ENCODE results near the gene CSRP1.

DNA sequence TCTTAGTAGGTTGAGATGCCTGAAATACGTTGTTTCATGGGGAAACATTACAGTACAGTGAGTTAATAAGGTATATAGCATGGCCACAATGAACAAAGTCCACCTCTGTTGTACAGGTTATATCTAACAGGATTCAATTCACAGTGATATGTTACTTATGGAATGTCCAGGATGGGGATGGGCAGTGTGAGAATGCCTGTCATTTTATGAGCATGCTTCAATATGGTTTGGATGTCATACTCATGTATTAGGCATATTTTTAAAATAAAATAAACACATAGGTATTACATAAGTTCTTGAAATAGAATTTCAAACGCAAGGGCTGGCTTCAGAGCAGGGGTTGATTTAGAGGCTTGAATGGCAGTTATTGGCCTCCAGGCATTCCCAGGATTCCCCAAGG is 31.8 kb downstream of the CSRP1 start:
- TF ChIP-seq, protein P1, sequence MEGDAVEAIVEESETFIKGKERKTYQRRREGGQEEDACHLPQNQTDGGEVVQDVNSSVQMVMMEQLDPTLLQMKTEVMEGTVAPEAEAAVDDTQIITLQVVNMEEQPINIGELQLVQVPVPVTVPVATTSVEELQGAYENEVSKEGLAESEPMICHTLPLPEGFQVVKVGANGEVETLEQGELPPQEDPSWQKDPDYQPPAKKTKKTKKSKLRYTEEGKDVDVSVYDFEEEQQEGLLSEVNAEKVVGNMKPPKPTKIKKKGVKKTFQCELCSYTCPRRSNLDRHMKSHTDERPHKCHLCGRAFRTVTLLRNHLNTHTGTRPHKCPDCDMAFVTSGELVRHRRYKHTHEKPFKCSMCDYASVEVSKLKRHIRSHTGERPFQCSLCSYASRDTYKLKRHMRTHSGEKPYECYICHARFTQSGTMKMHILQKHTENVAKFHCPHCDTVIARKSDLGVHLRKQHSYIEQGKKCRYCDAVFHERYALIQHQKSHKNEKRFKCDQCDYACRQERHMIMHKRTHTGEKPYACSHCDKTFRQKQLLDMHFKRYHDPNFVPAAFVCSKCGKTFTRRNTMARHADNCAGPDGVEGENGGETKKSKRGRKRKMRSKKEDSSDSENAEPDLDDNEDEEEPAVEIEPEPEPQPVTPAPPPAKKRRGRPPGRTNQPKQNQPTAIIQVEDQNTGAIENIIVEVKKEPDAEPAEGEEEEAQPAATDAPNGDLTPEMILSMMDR (IDR thresholded peaks at IDR 0.05; ENCODE audit: insufficient read depth, low read length, poor library complexity, severe bottlenecking): no peak
- TF ChIP-seq EZH2phosphoT487 (conservative IDR thresholded peaks at IDR 0.05; ENCODE audit: low read length): no peak
